Activated T-cell treated with anti-CD3 and anti-CD28 coated beads, Interleukin-2, amount 50 U/mL, for 4 hours (primary cell): ENCODE results near the gene CAPZA1. TPM values are rescaled to one million over a fixed set of nuclear protein-coding genes. Genes with fewer than 3 reads are reported as not detected.
"Not testable (repeated sequence)": the region's sequence is repeated elsewhere in the genome, so short reads cannot be mapped to it uniquely, and the experiment has no call there.

Source experiments
- ATAC-seq, 2 donors: fragments of 200-7000 bp; cut with Tn5 transposase; one replicate each; pipeline ENCODE4 v1.10.0; 2021
- DNase-seq: peaks from one replicate; pipeline ENCODE4 v3.0.0-alpha.2; 2020
- H3K27me3 Mint-ChIP-seq: one replicate; pipeline ENCODE4 v1.8.0; 2021; ENCODE audit warnings: low read depth, mixed read lengths
- H3K36me3 Mint-ChIP-seq: one replicate; pipeline ENCODE4 v1.8.0; 2022; ENCODE audit warnings: mixed read lengths; ENCODE audit not compliant: insufficient read depth
- H3K4me1 Mint-ChIP-seq: one replicate; pipeline ENCODE4 v1.8.0; 2021; ENCODE audit warnings: low read depth, mixed read lengths
- H3K4me3 Mint-ChIP-seq: one replicate; pipeline ENCODE4 v1.8.0; 2021; ENCODE audit warnings: mild to moderate bottlenecking, moderate library complexity, mixed read lengths
- H3K9me3 Mint-ChIP-seq: one replicate; pipeline ENCODE4 v1.8.0; 2021; ENCODE audit warnings: mixed read lengths
- total RNA-seq, 3 donors: library from RNA; stranded (reverse); gene quantifications; one replicate each; pipeline ENCODE4 v1.2.1, GENCODE V29; 2021

The CAPZA1 gene
- total RNA-seq, 3 donors from 2014 or later = 247 to 263 (median 259) TPM

GRCh38 chr1:112618114-112618720, 1.4 kb upstream of the CAPZA1 start:
- Mint-ChIP-seq H3K4me3 (peak overlapping the region; percentile 100), H3K27me3 (no peaks in the 10 kb centered on the region), H3K36me3 (peaks cover 8% of the 10 kb centered on the region), H3K4me1 (peaks cover 31% of the 10 kb centered on the region), H3K9me3 (no peaks in the 10 kb centered on the region)
- no peak for DNase-seq
- ATAC-seq = peak; percentile 10 to 12

GRCh38 chr1:112618721-112619517, 713 bp upstream of the CAPZA1 start, which contains the start of gene ST7L:
Gene ST7L, minus strand, starts transcription at chr1:112619141. Its CDS starts 28 bp downstream, at chr1:112619113.
- Mint-ChIP-seq H3K4me1 (peaks cover 34% of the 10 kb centered on the region), H3K36me3 (peaks cover 8% of the 10 kb centered on the region), H3K4me3 (peak within 1 kb of the TSS; percentile 100), H3K9me3 (no peaks in the 10 kb centered on the region), H3K27me3 (no peaks in the 10 kb centered on the region)
- DNase-seq (peak; percentile 35), ATAC-seq (peak; percentile 28 to 36)

- DNase-seq = no peak
- no peak for ATAC-seq
- no peaks in the 10 kb centered on the region for H3K27me3 Mint-ChIP-seq
Observed at GRCh38 chr1:112620377-112620695, 704 bp downstream of the CAPZA1 start.

GRCh38 chr1:112624493-112624892, 4.9 kb downstream of the CAPZA1 start:
- H3K4me1 Mint-ChIP-seq = peaks cover 69% of the 10 kb centered on the region
- H3K4me3 Mint-ChIP-seq = peak overlapping the region; percentile 35
- not testable (repeated sequence) for DNase-seq, ATAC-seq, H3K9me3 Mint-ChIP-seq, H3K27me3 Mint-ChIP-seq
- H3K36me3 Mint-ChIP-seq = peaks cover 33% of the 10 kb centered on the region

More at GRCh38 chr1:112620377-112620695, 704 bp downstream of the CAPZA1 start:
- H3K4me1 Mint-ChIP-seq = peaks cover 45% of the 10 kb centered on the region
- peaks cover 14% of the 10 kb centered on the region for H3K36me3 Mint-ChIP-seq
- H3K9me3 Mint-ChIP-seq = no peaks in the 10 kb centered on the region
- peak overlapping the region; percentile 100 for H3K4me3 Mint-ChIP-seq

GRCh38 chr1:112625696-112626095, 6.1 kb downstream of the CAPZA1 start:
- Mint-ChIP-seq H3K36me3 (peaks cover 40% of the 10 kb centered on the region), H3K27me3 (no peaks in the 10 kb centered on the region), H3K4me3 (no peak overlapping the region), H3K9me3 (no peaks in the 10 kb centered on the region), H3K4me1 (peaks cover 75% of the 10 kb centered on the region)
- ATAC-seq (no peak), DNase-seq (no peak)

- ATAC-seq (no peak), DNase-seq (no peak)
- H3K4me1 Mint-ChIP-seq = peaks cover 78% of the 10 kb centered on the region
- peaks cover 40% of the 10 kb centered on the region for H3K36me3 Mint-ChIP-seq
- H3K4me3 Mint-ChIP-seq = no peak overlapping the region
- H3K9me3 Mint-ChIP-seq = no peaks in the 10 kb centered on the region
- H3K27me3 Mint-ChIP-seq = no peaks in the 10 kb centered on the region
Observed at GRCh38 chr1:112626193-112626592, 6.6 kb downstream of the CAPZA1 start.

- ATAC-seq = no peak
- H3K4me3 Mint-ChIP-seq = no peak overlapping the region
- no peaks in the 10 kb centered on the region for H3K9me3 Mint-ChIP-seq
- peaks cover 43% of the 10 kb centered on the region for H3K36me3 Mint-ChIP-seq
- peaks cover 84% of the 10 kb centered on the region for H3K4me1 Mint-ChIP-seq
- H3K27me3 Mint-ChIP-seq = no peaks in the 10 kb centered on the region
- no peak for DNase-seq
Observed at GRCh38 chr1:112626887-112627286, 7.3 kb downstream of the CAPZA1 start.

GRCh38 chr1:112628516-112628915, 8.9 kb downstream of the CAPZA1 start:
- peaks cover 55% of the 10 kb centered on the region for H3K36me3 Mint-ChIP-seq
- peaks cover 84% of the 10 kb centered on the region for H3K4me1 Mint-ChIP-seq
- no peak overlapping the region for H3K4me3 Mint-ChIP-seq
- DNase-seq (no peak), ATAC-seq (no peak)
- H3K27me3 Mint-ChIP-seq = no peaks in the 10 kb centered on the region
- no peaks in the 10 kb centered on the region for H3K9me3 Mint-ChIP-seq

GRCh38 chr1:112629256-112629655, 9.6 kb downstream of the CAPZA1 start:
- ATAC-seq (no peak), DNase-seq (no peak)
- H3K4me3 Mint-ChIP-seq = no peak overlapping the region
- no peaks in the 10 kb centered on the region for H3K27me3 Mint-ChIP-seq
- peaks cover 59% of the 10 kb centered on the region for H3K36me3 Mint-ChIP-seq
- peaks cover 87% of the 10 kb centered on the region for H3K4me1 Mint-ChIP-seq
- no peaks in the 10 kb centered on the region for H3K9me3 Mint-ChIP-seq

GRCh38 chr1:112633628-112634027, 14.0 kb downstream of the CAPZA1 start:
- Mint-ChIP-seq H3K4me1 (peaks cover 80% of the 10 kb centered on the region), H3K4me3 (peak overlapping the region; percentile 6), H3K27me3 (no peaks in the 10 kb centered on the region), H3K9me3 (no peaks in the 10 kb centered on the region), H3K36me3 (peaks cover 40% of the 10 kb centered on the region)
- DNase-seq (no peak), ATAC-seq (no peak)

- Mint-ChIP-seq H3K27me3 (no peaks in the 10 kb centered on the region), H3K4me3 (no peak overlapping the region), H3K36me3 (peaks cover 34% of the 10 kb centered on the region), H3K9me3 (no peaks in the 10 kb centered on the region), H3K4me1 (peaks cover 77% of the 10 kb centered on the region)
- ATAC-seq = no peak
- DNase-seq = no peak
Observed at GRCh38 chr1:112634367-112634766, 14.7 kb downstream of the CAPZA1 start.

- H3K4me3 Mint-ChIP-seq = peak overlapping the region; percentile 32
- DNase-seq (no peak), ATAC-seq (no peak)
- H3K36me3 Mint-ChIP-seq = peaks cover 24% of the 10 kb centered on the region
- H3K27me3 Mint-ChIP-seq = no peaks in the 10 kb centered on the region
- no peaks in the 10 kb centered on the region for H3K9me3 Mint-ChIP-seq
- peaks cover 66% of the 10 kb centered on the region for H3K4me1 Mint-ChIP-seq
Observed at GRCh38 chr1:112636056-112636455, 16.4 kb downstream of the CAPZA1 start.

GRCh38 chr1:112636597-112637253, 17.1 kb downstream of the CAPZA1 start:
- no peaks in the 10 kb centered on the region for H3K27me3 Mint-ChIP-seq
- peaks cover 20% of the 10 kb centered on the region for H3K36me3 Mint-ChIP-seq
- peaks cover 59% of the 10 kb centered on the region for H3K4me1 Mint-ChIP-seq
- peak; percentile 57 to 66 for ATAC-seq
- DNase-seq = no peak
- peak overlapping the region; percentile 48 for H3K4me3 Mint-ChIP-seq
- H3K9me3 Mint-ChIP-seq = no peaks in the 10 kb centered on the region

- H3K4me1 Mint-ChIP-seq = peaks cover 56% of the 10 kb centered on the region
- DNase-seq (no peak), ATAC-seq (no peak)
- H3K27me3 Mint-ChIP-seq = no peaks in the 10 kb centered on the region
- H3K9me3 Mint-ChIP-seq = no peaks in the 10 kb centered on the region
- H3K36me3 Mint-ChIP-seq = peaks cover 15% of the 10 kb centered on the region
- no peak overlapping the region for H3K4me3 Mint-ChIP-seq
Observed at GRCh38 chr1:112637254-112638109, 17.9 kb downstream of the CAPZA1 start.
